Suppressor macrophage treated with lipopolysaccharide for 4 hours (primary cell): ENCODE measurements around the gene ZNF407.
A peak's percentile ranks its signal among the peaks of the same experiment; 100 is the strongest.

Source experiments
- DNase-seq: peaks from one replicate; pipeline ENCODE4 v3.0.0-alpha.2; 2020

The ZNF407 gene

GRCh38 chr18:74836296-74837139 is 238.8 kb downstream of the ZNF407 start:
- peak; percentile 42 for DNase-seq

DNA sequence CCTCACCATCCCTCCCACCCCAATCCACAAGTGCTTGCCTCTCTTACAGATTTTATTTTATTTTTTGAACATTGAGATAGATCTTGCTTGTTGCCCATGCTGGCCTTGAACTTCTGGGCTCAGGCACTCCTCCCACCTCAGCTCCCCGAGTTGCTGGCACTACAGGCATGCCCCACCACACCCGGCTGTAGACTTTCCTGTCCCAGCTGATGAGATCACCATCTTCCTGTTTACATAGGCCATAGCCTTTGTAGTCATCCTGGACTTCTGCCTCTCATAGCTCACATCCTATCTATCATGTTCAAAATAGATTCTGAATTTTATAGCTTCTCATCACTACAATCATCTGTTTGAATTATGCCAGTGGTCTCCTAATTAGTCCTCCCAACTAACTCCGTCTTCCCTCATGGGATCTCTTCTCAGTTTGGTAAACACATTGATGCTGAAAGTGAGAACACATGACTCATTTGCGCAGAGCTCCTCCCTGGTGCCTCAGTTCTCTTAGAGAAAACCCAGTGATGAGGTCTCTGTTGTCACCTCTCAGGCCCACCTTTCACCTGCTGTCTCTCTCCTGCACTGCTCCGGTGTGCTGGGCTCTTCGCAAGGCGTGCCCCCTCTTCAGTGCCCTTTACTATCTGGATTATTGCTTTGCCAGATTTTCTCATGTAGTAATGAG is 243.0 kb downstream of the ZNF407 start:
- DNase-seq, result peak; percentile 17

- DNase-seq, result no peak
These were observed 243.6 kb downstream of the ZNF407 start for GRCh38 chr18:74841248-74841647.

DNA sequence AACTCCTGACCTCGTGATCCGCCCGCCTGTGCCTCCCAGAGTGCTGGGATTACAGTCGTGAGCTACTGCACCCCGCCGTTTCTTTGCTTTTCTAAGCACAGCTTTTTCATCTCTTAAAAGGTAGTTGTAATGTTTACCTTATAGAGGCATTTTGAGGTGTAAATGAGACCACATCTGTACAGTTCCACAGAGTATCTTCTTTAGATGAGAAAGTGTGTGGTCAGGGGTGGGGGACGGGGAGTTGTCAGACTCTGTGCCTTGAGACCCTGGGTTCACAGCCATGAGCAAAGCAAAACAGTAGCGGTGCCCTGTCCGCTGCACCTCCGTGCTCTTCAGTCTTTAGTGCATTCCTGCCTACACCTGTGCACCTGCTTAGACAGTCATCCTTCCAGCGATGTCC is 251.6 kb downstream of the ZNF407 start:
- no peak for DNase-seq

DNA sequence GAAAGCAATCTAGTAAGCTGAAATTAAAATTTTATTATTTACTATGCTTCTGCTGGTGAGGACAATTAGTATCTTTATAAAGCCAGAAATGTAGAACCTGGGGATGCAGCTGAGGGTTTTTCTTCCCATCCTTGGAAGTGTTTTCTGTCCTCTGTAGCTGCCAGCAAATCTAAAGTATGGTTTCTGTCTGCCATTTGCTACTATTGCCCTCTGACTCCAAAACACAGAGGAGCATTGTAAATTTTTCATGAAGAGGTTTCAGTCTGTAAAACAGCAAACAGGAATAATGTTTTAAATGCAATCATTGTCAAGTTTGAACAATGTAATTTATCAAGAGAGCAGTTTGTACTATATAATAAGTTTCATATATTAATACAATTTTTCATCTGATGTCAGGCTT is 258.8 kb downstream of the ZNF407 start:
- DNase-seq, result no peak

GRCh38 chr18:74856928-74857327 is 259.3 kb downstream of the ZNF407 start:
- DNase-seq, result no peak

DNA sequence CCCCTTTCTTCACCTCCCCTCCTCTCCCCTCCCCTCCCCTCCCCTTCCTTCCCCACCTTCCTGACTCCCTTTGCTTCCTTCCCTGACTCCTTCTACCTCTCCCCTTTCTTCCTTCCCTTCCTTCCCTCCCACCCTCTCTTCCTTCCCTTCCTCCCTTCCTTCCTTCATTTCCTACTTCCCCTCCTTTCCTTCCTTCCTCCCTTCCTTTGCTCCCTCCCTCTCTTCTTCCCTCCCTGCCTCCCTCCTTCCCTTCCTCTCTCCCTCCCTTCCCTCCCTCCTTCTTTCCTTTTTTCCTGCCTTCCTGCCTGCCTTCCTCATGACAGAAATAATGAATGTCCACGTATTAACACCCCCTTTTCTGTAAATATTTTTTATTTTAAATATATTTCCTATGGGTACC is 260.2 kb downstream of the ZNF407 start:
- DNase-seq, result no peak

GRCh38 chr18:74861154-74861553 is 263.5 kb downstream of the ZNF407 start:
- DNase-seq, result no peak

- no peak for DNase-seq
These were observed 264.4 kb downstream of the ZNF407 start for GRCh38 chr18:74862094-74862493.

DNA sequence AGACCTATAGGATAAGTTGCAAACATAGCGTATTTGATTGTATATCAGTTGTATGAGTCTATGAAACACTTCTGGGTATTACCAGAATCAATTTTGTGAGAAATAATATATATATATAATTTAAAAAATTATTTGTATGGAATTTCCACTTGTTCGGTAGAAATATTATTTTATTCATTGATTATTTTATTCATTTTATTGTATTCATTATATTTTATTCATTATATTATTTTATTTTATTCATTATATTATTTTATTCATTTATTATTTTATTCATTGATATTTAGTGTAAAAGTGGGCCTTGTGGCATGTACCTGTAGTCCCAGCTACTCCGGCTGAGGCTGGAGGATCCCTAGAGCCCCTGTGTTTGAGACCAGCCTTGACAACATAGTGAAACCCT is 268.9 kb downstream of the ZNF407 start:
- DNase-seq, result no peak

DNA sequence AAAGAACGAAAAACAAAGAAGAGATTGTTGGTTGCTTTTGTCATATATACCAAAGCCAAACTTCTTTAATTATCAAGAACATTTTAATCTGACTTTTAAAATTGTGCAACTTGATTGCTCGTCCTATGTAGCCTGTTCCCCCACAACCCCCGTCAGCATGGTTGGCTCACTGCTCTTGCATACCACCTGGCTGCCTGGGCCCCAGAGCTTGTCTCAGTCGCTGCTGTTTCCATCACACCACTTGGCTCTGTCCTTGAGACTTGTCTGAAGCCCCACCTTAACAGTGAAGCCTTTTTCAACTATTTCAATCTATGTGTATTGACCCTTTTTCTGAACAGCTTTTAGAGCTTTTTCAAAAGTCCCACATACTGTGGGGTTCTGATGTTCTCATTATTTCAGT is 270.8 kb downstream of the ZNF407 start:
- no peak for DNase-seq

GRCh38 chr18:74869904-74870863 is 272.5 kb downstream of the ZNF407 start:
- no peak for DNase-seq

DNA sequence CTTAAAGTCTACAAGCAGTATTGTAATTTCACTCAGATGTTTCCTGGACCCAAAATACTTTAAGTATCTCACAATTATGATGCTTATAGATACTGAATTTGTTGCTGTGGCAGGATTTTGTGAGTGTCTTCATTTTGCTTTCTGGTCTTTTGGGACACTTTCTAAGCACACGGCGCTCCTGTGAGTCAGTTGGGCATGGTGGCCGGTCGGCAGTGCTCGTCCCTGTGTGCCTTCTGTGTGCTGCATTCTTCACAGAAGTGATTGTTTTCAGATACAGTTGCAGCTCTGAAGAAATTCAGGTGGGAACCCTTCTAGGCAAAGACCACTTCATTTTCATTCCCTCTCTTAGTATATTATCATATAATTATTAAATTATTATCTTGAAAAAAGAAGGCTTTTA is 273.3 kb downstream of the ZNF407 start:
- no peak for DNase-seq

DNA sequence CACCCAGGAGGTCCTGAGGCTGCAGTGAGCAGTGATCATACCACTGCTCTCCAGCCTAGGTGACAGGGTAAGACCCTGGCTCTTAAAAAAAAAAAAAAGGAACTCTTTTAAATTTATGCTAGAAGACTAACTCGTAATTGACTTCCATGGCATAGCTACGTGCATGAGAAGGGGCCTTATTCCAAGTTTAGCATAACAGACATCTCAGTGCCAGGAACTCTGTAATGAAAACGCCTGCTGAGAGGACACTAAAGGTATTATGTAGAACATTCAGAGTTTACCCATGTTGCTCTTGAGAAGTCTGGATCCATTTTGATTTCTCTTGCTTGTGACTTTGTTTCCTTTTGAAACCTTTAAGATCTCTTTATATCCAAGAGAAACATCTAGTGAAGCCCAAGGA is 276.0 kb downstream of the ZNF407 start:
- DNase-seq, result no peak

- no peak for DNase-seq
These were observed 276.7 kb downstream of the ZNF407 start for GRCh38 chr18:74874351-74874750.

DNA sequence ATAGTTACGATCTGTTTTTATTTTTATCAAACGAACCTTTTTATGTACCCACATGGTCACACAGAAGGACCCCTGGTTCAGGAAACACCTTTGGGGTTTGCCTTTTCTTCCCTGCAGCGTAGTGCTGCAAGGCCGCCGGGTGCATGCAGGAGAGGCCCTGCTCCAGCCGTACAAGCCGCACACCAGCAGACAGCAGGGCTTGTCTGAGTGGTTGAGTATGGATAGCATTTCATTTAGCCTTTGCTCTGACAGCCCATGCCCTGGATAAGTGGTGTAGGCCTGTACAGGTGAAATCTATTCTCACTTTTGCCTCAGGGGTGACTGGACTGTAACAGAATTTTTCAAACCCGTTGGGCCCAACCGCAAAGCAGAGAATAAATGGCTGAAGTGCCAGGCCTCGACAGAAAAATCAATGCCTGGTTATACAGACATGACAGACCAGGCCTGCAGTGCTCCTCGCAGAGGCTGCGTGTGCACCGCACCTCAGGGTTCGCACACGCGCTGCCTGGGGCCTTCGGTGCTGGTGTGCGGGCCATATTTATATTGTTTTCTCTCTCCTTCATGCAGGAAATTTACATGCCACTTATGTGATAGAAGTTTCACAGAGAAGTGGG is 279.1 kb downstream of the ZNF407 start:
- DNase-seq, result no peak

GRCh38 chr18:74878267-74878666 is 280.6 kb downstream of the ZNF407 start:
- DNase-seq, result no peak

GRCh38 chr18:74880706-74881278 is 283.1 kb downstream of the ZNF407 start:
- no peak for DNase-seq

DNA sequence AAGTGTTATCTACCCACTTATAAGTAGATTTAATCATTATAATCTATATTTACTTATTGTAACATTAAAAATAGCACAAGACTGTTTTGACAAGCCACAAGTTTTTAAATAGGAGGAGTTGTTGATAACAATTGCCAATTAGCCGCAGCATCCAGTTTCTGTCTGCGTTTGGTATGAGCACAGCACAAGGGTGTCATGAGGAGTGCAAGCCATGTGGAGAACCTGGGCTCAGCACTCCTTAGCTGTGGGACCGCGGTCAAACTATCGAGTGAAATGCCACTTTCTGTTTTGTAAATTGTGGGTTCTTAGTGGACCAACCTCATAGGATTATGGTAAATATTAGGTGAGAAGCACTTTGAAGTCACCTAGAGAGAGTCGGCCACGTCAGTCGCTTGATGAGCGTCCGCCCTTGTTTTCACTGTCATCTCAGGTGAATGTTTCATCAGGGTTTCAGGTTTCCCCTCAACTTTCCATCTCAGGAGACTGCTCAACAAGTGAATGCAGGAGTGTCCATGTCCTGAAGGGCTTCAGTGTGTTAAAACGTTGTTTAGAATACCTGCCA is 294.5 kb downstream of the ZNF407 start:
- DNase-seq, result no peak

DNA sequence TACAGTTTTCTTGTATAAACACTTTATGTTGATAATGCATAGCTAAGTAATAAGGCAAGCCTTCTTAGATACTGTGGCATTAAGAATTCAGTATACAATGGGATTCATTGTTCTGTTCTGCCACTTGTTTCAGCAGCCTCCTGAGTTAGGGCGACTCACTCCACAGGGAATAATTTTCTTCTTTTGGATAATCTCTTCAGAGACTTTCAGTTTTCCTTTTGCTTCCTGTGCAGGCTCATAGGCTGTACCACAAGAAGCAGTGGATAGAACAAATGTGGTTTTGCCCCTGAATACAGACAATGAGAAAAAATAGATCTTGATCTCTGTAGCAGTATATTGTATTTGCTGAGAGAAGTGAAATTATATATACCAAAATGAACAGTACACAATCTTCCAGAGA is 298.0 kb downstream of the ZNF407 start:
- peak; percentile 40 for DNase-seq

DNA sequence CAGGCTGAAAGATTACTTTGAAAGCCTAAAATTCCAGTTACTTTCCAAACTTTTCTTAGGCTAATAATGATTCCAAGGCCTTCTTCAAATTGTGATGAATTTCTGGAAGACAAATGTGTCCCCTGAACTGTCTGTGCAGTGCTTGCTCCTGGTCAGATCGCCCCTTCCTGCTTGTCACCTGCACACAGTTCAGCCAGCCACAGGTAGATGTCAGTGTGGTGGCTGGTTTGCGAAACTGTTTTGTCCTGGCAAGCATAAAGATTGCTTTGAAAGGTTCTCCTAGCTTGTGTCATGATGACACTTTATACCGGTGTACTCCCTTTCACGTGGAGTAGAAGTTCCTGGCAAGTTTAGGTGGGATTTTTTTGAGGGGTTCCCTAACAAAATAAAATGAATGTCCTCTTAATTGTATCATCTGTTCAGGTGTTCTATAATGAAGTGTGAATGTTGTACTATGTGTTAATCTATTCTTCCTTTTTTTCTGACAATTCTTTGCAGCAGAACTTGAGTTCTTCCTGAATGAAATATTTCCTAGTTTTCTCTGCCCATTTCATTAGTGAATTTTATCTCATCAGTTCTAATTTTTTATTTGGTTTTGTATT is 298.8 kb downstream of the ZNF407 start:
- no peak for DNase-seq
